Activated naive CD4-positive, alpha-beta T cell treated with Interleukin-2 at 50 U/mL for 16 hours (primary cell): ENCODE results near the gene NBEAL1.
"Not testable (repeated sequence)": the region's sequence is repeated elsewhere in the genome, so short reads cannot be mapped to it uniquely, and the experiment has no call there.

Source experiments
- DNase-seq: peaks from one replicate; pipeline ENCODE4 v3.0.0-alpha.2; 2020

NBEAL1 gene

DNA sequence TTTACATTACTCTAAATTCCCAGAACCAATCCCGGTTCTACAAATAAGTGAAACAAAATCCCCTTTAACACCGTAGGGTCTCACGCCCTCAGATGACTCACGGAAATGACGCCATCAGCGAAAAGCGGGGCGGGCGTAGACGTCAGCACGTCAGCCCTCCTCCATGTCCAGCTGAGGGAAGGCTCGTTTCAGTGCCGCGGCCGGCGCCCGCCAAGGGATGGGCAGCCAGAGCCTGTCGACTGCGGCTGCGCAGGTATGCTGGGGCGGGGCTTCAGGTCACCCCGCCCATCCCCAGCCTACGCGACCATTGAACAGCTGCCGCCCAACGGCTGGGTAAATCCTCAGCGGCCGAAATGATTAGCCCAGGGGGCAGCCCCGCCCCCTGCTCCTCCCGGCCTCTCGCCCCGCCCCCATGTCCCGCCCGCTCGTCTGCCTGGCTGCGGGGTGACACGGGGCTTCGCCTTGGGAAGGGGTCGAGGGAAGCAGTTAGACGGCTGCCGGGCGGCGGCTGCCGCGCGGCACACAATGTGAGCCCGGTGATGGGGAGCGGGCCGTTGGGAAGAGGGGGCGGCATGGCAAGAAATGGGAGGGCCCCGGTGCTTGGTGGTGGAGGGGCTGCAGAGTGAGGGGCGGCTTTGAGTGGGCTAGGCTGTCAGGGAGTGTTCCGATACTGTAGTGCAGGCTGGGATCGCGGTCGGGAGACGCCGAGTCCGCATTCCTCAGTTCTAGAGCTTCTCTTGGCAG is at the start of gene NBEAL1:
TSS of gene NBEAL1 (plus strand) at position 420 of the 744 bp plus-strand sequence. CDS start 1,510 bp downstream, outside the sequence.
- peak; percentile 96 for DNase-seq

DNA sequence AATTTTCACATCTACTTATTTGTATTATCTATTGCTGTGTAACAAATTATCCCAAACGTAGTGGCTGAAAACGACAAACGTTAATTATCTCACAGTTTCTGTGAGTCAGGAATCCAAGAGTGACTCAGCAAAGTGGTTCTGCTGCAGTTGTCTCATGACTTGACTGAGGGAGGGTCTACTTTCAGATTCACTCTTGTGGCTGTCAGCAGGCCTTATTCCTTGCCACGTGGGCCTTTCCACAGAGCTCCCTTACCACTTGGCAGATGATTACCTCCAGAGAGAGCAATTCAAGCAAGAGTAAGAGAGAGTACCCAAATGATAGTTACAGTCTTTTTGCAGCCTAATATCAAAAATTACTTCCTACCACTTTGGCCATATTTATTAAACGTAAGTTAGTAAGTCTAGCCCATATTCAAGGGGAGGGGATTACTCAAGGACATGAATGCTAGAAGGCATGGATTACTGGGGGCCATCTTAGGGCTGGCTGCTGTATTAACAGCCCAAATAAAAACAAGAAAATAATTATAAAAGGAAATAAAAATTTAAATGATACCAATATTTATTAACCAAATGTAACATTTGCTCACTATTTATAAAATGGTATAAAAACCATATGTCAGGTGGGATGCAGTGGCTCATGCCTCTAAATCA is 48.7 kb upstream of the NBEAL1 start:
- DNase-seq = peak; percentile 20

DNA sequence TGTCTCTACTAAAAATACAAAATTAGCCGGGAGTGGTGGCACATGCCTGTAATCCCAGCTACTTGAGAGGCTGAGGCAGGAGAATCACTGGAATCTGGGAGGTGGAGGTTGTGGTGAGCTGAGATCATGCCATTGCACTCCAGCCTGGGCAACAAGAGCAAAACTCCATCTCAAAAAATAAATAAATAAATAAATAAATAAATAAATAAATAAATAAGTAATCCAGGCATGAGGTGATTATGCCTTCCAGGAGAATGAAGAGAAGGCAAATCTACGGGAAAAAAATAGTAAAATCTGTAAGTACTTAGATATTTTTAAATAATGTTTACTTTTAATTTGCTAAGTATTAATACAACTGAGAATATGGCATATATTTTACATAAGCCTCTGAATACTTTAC is 45.3 kb upstream of the NBEAL1 start:
- DNase-seq = not testable (repeated sequence)

DNA sequence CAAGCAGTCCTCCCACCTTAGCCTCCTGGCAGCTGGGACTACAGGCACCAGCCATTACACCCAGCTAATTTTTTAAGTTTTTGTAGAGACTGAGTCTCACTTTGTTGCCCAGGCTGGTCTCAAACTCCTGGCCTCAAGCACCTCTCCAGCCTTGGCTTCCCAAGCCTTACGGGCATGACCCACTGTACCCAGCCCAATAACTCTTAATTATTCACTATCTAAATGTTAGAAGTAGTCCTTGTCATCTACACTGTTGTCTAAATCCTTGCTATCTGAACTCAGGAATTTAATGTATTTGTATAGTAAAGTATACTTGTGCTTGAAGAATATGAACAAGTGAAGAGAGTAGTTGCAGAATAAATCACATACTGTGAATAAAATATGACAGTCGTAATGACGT is 37.9 kb upstream of the NBEAL1 start:
- no peak for DNase-seq

DNA sequence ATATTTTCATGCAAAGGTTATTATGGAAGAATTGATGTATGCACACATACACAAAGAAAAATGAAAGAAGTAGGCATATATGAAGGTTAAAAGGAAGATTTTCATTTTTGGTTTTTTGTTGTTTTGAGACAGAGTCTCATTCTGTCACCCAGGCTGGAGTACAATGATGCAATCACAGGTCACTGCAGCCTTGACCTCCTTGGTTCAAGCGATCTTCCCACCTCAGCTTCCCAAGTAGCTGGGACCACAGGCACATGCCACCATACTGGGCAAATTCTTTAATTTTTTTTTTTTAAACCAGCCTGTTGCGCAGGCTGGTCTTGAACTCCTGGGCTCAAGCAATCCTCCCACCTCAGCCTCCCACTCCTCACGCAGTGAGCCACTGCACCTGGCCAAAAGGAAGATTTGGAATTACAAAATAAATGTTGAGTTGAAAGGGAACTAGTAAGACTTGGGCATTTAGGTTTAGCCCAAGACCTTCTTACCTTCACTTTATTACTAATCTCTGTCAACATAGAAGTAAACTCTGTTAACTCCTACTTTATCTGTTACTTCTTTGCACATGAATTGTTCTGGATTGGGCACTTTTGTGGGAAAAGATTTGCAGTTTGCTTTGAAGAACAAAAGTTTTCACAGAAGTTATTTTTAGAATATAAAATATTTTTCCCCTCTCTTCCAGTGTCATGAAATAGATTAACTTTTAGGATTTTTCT is 31.7 kb upstream of the NBEAL1 start:
- no peak for DNase-seq

DNA sequence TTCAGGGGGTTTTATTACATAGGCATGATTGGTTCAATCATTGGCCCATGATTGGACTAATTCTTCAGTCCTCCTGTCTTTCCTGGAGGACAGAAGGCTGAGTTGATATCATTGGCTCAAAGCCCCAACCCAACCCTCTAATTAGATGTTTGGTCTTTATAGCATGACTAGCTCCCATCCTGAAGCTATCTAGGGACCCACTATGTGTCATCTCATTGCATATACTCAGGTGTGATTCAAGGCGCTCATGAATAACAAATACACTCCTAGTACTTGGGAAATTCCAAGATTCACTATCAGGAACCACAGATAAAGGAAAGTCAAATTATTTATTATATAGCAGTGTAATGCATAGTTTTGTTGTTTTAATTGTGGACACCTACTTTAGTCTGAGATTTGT is 24.9 kb upstream of the NBEAL1 start:
- DNase-seq = no peak

DNA sequence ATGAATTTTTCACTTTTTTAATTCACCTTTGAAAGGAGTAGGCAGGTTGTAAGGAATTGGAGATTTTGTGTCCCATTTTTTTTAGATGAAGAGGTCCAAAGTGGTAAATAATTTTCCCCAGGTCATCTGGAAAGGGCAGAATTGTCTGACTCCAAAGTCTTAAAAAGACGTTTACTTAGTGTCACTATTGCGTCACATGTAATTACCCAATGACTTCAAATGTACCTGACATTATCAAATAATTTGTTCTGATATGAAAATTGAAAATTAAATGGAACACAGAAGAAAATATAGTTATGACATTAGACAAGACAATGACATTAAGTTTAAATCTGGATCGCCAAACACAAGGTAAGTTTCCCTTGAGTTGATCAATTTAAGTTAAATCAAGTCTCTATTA is 24.2 kb upstream of the NBEAL1 start:
- DNase-seq = no peak

DNA sequence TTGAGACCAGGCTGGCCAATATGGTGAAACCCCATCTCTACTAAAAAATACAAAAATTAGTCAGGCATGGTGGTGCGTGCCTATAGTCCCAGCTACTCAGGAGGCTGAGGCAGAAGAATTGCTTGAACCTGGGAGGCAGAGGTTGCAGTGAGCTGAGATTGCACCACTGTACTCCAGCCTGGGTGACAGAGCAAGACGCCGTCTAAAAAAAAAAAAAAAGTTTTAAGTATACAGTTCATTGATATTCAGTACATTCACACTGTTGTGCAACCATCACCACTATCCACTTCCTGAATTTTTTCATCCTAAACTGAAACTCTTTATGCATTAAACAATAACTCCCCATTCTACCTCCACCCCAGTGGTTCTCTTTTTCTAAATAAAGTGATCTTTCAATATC is 17.6 kb upstream of the NBEAL1 start:
- not testable (repeated sequence) for DNase-seq

DNA sequence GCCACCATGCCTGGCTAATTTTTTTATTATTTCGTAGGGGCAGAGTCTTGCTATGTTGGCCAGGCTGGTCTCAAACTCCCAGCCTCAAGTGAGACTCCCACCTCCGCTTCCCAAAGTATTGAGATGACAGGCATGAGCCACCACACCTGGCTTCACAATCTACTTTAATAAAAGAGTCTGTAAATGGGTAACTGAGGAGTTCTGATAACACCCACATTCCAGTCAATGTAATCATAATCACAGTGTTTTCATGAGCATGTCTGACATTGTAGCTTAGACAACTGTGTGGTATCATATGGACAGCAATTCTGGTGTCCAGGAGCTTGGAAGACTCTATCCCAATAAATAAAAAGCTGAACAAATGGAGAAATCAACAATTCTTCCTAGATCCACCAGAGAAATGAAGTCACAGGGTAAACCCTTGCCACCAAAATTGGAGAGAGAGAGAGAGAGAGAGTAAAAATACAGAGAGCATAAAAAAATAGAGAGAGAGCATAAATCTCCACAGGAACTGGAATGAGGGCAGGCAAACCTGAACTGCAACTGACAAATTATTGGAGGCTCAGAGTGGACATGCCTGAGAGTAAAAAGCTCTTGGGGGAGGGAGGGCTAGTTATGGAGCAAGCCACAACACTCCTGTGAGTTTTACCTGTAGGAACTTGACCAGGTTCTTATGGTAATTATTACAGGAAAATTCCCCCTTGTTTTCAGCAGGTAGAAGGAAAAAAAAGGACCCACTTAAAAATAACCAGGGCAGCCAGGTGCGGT is 12.4 kb upstream of the NBEAL1 start:
- DNase-seq = no peak

DNA sequence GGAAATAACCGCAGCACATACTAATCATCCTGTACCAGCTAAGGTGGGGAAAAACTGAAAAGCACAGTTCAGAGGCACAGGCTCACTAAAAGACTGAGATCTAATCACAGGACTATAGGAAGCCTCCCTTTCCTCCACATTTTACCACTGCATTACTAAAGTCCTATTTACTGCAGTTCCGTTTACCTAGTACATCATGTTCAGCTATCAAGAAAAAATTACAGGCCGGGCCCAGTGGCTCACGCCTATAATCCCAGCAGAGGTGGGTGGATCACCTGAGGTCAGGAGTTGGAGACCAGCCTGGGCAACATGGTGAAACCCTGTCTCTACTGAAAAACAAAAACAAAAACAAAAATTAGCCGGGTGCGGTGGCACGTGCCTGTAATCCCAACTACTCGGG is 11.0 kb upstream of the NBEAL1 start:
- no peak for DNase-seq

DNA sequence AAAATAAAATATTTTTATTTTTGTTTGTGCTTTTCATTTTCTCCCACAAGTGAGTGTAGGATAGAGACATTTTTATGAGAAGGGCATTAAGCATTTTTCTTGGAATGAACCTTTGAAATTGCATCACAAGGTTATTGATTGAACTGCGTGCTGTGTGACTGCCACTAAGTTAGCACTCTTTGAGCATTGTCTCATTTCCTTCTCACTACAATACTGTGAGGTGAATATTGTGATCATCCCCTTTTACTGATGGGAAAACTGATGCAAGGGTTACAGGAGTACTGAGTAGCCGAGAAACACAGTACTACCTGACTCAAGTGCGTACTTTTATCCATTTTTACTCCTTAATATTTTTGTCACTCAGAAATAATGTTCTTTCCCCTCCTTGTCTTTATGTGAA is 2.0 kb downstream of the NBEAL1 start:
- DNase-seq = no peak

DNA sequence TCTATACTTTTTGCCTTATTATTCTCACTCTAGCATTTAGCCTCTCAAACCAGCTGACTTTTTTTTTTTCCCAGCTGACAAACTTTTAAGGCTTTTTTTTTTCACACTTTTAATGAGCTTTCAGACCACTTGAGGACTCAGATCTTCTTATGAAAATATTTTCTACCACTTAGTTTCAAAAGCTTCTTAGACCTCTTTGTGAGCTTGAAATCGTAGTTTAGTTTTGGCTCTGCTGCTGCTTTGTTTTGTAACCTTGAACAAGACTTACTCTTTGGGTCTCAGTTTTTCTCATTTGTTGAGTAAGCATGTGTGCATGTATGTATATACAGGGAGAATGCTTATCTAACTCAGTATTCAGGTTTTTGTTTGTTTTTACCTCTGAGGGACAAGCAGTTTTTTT is 3.5 kb downstream of the NBEAL1 start:
- no peak for DNase-seq

DNA sequence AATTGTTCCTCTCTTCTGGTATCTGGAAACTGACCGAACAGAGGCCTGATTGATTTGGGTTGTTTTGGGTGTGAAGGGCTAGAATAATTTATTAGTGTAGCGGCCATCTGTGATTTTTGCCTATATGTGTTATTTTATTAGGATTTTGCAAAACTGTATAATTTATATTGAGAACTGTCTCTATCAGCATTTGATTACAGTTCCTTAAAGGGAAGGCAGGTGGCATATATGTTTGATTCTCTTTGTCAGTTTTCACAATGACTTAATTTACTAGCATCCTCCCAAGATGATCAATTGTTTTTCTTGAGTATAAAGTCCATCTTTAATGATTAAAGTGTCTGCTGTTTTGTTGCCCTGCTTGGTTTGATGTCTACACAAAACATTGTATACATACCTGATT is 4.5 kb downstream of the NBEAL1 start:
- DNase-seq = no peak

DNA sequence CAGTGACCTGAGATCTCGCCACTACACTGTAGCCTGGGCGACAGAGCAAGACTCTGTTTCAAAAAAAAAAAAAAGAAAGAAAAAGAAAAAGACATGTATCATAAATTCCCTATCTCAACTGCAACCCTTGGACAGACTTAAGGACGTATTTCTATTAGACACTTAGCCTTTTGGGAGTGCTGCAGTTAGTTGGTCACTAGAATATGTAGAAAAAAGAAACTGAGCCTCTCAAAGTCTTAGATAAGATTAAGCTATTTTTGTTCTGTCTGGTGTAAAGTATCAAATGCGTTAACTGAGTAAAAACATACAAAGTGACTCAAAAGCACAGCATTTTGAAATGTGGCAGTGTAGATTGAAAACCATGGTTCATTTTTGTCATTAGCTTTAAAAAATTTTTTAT is 7.3 kb downstream of the NBEAL1 start:
- no peak for DNase-seq

DNA sequence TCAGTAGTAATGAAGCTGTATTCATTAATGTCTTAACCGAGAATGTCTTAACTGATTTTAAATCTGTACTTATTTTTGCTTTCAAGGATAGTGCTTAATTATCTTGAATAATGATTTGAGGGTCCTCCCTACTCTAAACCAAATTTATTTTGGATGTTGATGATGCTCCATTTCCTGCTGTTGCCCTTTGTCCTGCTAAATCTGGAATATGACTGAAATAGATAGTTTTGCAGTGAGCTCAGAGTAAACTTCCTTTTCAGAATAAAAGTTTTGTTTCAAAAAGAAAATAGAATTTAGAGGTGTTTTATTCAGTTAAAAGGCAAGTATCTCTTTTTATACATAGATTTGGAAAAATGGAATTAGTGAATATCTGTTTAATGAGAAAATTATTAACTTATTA is 8.1 kb downstream of the NBEAL1 start:
- DNase-seq = no peak

DNA sequence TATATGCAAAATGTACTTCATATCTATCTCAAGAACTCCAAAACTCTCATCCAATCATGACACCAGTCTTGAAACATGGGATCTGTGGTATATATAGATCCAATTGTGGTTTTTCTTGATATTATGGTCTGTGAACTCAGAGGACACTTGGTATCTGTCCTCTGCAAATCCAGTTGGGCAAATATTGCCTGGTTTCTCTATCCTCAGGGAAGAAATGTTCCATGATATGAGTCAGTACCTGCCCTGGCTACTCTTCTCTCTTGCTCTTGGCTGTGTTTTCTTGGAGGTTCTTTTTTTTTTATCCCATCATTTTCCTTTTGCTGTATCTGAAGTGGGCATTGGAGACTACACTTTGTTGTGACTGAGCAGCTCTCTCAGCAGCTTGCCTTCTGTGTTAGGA is 10.9 kb downstream of the NBEAL1 start:
- no peak for DNase-seq

DNA sequence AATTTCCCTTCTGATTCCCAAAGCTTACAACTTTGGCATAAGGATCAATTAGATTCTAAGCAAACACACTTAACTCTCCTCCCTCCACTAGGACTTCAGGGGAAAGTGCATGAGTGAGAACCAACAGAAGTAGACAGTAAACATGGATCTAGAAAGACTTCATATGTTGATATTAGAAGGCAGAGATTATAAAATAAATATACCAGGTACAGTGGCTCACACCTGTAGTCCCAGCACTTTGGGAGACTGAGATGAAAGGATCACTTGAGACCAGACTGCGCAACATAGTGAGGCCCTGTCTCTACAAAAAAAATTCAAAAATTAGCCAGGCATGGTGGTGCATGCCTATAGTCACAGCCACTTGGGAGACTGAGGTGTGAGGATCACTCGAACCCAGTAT is 15.9 kb downstream of the NBEAL1 start:
- DNase-seq = no peak

DNA sequence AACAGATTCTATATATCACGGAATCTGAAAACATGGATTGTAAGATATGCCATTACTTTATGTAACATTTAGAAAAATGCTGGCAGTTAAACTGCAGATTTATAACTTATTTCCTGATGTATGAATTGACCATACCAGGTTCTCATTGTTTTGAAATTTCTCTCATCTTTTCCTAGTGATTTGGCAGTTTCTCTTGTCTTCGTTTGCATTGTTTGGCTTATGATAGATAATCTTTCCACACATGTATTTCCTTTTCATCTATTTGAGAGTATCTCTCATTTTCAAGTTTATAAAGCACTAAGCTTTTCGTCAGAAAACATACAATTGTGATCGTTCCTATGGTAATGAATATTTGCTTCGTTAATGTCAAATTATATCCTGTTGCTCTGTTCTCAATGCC is 16.3 kb downstream of the NBEAL1 start:
- DNase-seq = no peak

DNA sequence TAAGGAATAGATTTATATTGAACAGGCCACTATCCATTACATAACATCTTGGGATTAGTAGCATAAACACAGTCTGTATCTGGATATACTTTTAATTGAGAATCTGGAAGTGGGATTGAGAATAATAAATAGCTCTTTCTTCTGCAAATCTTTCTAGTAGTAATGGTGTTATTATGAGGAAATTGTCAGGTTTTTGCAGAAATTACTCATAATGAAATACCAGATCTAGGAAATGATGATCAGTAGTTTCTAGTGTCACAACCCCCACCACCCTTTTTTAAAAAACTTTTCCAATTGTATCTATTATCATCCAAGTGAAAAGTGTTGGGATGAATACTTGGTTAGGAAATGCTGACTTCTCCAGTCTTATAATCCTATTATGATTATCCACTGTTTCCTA is 18.7 kb downstream of the NBEAL1 start:
- no peak for DNase-seq

DNA sequence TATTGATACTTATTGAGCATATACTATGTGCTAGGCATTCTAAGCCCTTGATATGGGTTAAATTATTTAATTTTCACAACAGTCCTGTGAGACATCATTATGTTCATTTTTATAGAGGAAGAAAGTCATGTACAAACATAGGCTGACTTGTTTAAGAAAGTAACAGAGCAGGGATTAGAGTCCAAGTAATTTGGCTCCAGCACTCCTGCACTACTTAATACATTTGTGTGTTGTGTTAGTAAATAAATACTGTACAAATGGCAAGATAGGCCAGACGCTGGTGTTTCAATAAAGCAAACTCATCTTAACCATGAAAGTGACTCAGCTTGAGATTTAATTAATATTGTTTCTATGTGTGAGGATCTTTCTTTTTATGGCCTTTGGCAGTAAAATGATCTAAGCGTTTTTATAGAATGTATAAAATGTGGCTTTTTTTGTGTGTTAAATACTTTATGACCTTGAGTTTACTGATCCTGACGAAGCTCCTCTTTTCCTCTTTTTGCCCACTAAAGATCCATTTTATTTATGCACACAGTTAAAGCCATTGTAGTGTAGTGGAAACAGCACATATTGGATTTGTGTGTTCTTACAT is 21.3 kb downstream of the NBEAL1 start:
- DNase-seq = no peak

DNA sequence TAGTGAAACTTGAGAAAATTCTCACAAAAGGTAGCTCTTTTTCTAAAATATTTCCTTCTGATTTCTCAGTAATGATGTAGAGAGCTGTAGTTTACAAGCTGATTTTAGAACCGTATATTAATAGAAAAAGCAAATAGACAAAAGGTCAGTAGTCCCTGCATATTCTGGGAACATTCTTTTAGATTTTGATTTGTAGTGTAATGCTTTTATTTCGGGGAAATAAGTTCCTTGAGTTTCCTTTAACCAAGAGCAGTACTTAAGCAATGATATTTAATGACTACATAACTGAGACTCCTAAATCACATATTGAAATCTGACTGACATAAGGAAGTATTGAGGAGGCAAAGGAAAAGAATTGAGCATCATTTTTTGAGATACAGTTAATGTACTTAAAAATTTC is 22.4 kb downstream of the NBEAL1 start:
- DNase-seq = no peak

DNA sequence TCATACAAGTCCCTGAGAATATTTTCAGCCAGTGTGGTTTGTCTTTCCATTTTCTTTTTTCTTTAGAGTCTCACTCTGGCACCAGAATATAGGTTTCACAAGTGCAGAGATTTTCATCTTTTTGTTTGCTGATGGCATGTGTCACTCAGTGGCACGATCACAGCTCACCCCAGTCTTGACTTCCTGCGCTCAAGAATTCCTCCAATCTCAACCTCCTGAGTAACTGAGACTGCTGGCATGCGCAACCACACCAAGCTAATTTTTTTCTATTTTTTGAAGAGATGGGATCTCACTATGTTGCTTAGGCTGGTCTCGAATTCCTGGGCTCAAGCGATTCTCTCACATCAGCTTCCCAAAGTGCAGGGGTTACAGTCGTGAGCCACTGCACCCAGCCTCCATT is 23.9 kb downstream of the NBEAL1 start:
- DNase-seq = no peak

DNA sequence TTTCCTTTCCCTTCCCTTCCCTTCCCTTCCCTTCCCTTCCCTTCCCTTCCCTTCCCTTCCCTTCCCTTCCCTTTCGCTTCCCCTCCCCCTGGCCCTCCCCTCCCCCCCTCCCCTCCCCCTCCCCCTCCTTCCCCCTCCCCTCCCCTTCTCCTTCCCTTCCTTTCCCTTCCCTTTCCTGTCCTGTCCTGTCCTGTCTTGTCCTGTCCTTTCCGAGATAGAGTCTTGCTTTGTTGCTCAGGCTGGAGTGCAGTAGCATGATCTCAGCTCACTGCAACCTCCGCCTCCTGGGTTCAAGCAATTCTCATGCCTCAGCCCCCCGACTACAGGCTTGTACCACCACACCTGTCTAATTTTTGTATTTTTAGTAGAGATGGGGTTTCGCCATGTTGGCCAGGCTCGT is 24.5 kb downstream of the NBEAL1 start:
- not testable (repeated sequence) for DNase-seq
